HEK293T (cell line): Measurements from ENCODE around the gene COL4A3.

Source experiments
- SP1 ChIP-seq: fragments of 450-650 bp; IDR thresholded peaks from 2 replicates; pipeline ENCODE4 v1.6.1; 2017
- SUZ12 ChIP-seq: fragments of 450-650 bp; IDR thresholded peaks from 2 replicates; pipeline ENCODE4 v1.6.1; 2016; ENCODE audit warnings: mild to moderate bottlenecking

DNA sequence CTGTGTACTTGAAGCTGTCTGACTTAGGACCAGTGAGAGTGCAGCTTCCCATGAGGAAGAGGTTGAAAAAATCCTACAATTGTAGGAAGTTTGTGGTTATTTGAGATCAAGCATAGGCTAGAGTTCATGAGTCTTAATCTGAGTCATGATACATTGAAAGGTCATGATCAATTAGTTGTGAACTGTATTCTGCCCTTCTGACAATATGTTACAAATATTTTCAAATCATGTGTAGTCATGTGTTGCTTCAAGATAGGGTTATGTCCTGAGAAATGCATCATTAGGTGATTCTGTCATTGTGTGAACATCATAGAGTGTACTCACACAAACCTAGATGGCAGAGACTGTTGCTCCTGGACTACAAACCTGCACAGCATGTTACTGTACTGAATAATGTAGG, 92.2 kb downstream of the COL4A3 start:
- TF ChIP-seq SP1, result no peak
- TF ChIP-seq SUZ12, result no peak
